ENCODE results near the gene MICOS13. TPM values are rescaled to one million over a fixed set of nuclear protein-coding genes. Genes with fewer than 3 reads are reported as not detected.

The MICOS13 gene
- total RNA-seq, 1 experiment from 2014 or later: 223 TPM

DNA sequence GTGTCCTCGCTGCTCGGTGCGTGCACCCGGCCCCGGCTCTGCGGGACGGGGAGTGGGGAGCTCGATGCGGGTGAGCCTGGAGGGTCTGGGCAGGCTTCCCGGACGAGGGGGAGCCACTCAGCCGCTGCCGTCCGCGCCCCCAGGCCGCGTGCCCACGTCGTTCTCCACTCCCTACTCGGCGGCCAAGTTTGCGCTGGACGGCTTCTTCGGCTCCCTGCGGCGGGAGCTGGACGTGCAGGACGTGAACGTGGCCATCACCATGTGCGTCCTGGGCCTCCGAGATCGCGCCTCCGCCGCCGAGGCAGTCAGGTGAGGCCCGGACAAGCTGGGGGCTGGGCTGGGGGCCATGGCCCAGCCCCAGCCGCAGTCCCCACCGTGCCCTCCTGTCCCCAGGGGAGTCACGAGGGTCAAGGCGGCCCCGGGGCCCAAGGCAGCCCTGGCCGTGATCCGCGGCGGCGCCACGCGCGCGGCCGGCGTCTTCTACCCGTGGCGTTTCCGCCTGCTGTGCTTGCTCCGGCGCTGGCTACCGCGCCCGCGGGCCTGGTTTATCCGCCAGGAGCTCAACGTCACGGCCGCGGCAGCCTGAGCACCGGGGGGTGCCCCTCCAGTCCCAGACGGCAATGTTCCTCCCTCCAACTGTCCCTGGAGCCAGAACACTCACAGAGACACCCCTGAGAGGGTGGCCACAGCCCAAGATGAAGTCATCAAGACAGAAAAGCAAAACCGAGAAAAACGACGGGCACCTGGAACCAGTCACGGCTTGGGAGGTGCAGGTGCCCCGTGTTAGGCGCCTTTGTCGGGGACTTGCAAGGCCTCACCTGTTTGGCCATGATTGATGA is 7.3 kb upstream of the MICOS13 start:
- no peak for DNase-seq (ENCODE audit: low spot score)

DNA sequence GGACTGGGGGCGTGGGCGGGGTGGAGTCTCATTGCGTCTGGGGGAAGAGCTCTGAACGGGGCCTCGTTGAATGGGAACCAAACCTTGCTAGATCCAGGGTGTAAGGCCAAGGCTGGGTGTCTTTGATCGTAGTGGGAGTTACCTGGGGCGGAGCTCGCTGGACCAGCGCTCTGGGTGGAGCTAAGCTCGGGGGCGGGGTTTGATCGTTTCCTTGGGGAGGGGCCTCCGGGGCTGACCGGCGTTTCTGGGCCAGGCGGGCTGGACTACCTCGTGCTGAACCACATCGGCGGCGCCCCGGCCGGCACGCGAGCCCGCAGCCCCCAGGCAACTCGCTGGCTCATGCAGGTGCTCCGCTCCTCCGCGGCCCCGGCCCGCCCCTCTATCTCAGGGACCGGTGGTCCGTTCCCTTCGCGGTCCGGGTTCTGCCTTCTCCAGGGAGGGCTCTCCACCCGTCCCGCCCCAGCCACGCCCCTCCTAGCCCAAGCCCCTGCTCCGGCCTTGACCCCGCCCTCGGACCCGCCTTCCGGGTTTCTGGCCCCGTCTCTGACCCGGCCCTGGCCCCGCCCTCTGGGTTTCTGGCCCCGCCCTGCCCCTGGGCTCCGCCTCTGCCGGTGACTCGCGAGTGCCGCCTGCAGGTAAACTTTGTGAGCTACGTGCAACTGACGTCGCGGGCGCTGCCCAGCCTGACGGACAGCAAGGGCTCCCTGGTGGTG is 6.5 kb upstream of the MICOS13 start:
- DNase-seq (ENCODE audit: low spot score): peak; percentile 92

GRCh38 chr19:5686326-5686646 is 6.0 kb upstream of the MICOS13 start:
- no peak for DNase-seq (ENCODE audit: low spot score)

DNA sequence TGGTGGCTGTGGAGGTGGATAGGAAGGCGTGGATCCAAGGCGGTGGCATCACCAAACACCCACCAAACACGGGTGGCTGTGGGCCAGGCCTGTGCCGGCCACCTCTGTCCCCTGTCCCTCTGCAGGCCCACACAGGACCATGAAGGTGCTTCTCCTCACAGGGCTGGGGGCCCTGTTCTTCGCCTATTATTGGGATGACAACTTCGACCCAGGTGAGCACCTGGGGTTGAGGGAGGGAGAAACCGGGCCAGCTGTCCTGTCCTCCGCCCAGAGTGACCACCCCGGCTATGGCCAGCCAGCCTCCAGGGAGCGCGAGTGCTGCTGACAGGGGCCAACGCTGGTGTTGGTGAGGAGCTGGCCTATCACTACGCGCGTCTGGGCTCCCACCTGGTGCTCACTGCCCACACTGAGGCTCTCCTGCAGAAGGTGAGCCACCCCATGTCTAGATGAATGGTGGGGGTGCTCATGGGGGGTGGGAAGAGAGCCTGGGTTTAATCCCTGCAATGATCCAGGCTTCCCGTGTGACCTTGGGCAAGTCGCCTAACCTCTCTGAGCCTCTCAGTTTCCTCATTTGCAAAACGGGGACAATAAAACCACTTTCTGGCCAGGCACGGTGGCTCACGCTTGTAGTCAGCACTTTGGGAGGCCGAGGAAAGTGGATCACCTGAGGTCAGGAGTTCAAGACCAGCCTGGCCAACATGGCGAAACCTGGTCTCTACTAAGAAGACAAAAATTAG is 4.5 kb upstream of the MICOS13 start:
- DNase-seq (ENCODE audit: low spot score): no peak

- no peak for DNase-seq (ENCODE audit: low spot score)
Measured at GRCh38 chr19:5683177-5683886, 3.0 kb upstream of the MICOS13 start.

GRCh38 chr19:5682107-5682482 is 1.8 kb upstream of the MICOS13 start:
- no peak for DNase-seq (ENCODE audit: low spot score)

GRCh38 chr19:5681391-5682106 is 1.2 kb upstream of the MICOS13 start:
- DNase-seq (ENCODE audit: low spot score): no peak

DNA sequence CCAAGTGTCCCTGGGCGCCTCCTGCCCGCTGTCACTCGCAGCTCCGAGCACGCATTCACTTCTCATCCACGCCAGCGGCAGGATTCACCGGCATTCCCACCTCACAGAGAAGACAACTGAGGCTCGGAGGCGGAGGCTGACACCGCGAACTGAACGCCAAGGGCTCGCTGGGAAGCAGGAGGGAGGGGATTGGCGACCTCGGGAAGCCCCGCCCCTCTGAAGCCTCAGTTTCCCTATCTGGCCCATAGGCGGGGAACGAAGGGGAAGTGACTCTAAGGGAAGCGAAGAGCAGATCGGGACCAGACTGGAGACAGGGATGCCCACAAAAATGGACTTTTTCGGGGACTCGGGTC is 256 bp downstream of the MICOS13 start:
- DNase-seq (ENCODE audit: low spot score): no peak

DNA sequence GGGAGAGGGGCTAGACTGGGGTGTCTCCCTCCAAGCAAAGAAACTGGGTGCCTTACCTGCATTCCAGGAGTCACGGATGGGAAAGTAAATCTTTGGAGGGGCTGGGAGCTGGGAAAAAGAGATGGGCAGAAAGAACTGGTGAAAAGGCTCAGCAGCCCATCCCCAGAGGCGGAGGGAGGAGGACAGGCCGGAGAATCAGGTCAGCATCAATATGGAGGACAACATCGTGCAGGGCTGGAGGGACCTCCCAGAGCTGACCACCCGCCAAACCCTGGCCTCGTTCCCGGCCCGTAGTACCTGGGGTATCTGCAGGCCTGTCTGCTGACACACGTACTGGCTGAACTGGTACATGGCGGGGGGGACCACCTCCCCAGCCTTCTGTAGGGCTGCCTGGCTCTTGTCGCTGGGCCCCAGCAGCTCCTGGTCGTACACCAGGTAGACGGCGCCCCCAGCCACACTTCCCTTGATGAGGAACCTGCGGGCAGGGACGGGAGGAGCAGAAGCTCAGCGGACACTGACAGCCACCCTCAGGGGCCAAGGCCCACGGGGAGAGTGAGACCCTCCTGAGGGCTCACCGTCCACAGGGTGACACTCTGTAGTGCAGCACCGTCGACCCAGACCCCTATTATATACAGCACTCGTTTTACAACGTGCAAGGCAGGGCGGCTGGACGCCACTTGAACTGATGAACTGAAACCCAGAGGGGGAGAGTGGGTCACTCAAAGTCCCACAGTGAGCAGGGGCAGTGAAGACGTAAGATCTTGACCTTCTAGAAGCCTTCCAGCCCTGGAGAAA is 830 bp downstream of the MICOS13 start:
- no peak for DNase-seq (ENCODE audit: low spot score)

DNA sequence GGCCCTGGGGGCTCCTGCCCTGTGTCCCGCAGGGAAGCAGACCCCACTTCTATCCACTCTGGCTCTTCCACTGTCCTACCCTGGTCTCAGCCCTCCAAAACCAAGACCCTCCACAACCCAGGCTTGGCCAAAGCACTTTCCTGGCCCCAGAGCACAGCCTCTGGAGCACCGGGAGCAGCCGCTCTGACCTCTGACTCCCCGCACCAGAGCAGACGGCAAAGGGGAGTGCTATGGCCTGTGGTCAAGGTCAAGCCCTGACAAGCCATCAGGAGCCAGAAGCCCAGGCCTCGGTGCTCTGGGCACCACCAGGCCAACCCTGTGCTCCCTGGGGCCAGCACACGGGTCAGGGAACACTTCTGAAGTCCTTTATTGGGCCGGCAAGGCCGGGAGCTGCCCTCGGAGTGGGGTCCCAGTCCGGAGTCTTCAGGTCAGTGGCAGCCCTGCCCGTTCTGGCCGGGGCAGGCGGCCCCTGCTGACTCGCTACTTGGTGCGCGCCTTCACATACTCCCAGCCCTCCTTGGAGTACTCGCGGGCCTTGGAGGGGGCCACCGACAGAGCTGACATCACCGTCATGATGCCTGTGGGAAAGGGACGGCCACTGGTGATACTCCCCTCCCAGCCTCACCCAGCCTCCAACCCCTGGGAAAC is 2.1 kb downstream of the MICOS13 start:
- no peak for DNase-seq (ENCODE audit: low spot score)

DNA sequence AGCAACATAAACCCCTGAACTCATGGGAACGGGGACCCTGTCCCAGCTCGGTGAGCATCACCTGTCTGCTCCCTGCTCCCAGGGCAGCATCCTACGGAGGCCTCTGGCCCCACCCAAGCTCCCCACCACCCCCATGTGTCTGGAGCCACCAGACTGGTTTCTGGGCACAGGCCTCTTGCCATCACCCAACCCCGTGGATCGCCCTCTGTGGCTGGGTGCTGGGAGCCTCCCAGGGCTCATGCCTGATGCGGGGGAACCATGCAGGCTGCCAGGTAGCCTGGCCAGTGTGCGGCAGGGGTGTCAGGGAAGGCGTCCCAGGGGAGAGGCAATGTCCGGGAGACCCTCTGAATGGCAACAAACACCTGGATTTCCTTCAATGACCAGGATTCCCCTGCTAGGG is 2.7 kb downstream of the MICOS13 start:
- DNase-seq (ENCODE audit: low spot score): no peak

DNA sequence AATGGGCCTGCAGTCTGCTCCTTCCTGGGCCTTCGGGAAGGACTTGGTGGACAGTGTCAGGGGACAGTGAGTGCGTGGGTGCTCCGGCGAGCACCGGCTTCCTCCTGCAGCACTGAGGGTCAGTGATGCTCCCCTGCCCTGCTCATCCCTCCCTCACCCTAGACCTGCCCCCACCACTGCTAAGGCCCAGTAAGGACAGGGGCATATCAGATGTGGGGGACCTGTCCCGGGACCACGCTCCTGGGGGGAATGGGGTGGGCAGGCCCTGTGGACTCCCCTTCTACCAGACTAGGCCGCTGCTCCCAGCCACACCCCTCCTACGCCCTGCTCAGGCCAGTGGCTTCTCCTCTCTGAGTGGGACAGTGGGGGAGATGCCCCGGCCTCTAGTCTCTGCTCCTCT is 3.2 kb downstream of the MICOS13 start:
- DNase-seq (ENCODE audit: low spot score): no peak

DNA sequence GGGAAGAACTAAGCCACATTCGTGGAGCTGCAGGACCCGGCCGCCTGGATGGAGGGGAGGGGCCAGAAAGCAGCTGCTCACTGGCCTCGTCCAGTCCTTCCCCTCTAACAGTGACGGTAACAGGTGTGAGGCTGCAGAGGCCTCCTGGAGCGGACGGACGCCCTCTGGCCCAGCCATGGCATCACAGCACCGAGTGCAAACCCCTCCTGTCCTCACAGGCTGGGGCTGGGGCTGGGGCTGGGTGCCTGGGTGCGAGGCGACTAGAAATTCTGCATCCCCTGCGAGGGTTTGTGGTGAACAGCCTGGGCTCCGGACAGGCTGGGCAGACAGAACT is 3.6 kb downstream of the MICOS13 start:
- no peak for DNase-seq (ENCODE audit: low spot score)

DNA sequence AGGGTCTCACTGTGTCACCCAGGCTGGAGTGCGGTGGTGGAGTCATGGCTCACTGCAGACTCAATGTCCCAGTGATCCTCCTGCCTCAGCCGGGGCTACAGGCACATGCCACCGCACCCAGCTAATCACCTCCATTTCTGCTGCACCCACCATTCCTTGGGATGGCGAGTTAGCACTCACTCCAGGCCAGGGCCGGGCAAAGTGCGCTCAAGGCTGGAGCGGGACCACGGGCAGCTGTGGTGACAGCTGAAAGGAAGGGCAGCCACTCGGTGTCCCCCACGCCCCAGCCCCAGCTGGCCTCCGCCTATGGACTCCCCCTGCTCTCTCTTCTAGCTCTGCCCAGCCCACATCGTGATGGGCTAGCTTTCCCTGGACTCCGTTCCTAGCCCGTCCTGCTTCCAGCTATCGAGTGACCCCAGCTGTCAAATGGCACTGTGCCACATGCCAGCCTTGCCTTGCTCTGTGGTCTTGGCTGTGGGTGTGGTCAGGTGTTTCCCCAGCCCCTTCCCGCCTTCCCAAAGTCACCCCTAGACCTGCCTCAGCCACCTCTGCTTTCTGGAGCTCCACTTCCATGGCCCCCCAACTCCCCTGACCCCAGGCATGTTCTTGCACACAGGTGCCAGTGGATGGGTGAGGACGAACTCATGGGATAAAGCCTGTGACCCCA is 4.1 kb downstream of the MICOS13 start:
- DNase-seq (ENCODE audit: low spot score): no peak

GRCh38 chr19:5674714-5675113 is 5.6 kb downstream of the MICOS13 start:
- DNase-seq (ENCODE audit: low spot score): no peak

GRCh38 chr19:5673752-5674151 is 6.6 kb downstream of the MICOS13 start:
- DNase-seq (ENCODE audit: low spot score): no peak

- DNase-seq (ENCODE audit: low spot score): no peak
Measured at GRCh38 chr19:5672708-5673459, 7.4 kb downstream of the MICOS13 start.

DNA sequence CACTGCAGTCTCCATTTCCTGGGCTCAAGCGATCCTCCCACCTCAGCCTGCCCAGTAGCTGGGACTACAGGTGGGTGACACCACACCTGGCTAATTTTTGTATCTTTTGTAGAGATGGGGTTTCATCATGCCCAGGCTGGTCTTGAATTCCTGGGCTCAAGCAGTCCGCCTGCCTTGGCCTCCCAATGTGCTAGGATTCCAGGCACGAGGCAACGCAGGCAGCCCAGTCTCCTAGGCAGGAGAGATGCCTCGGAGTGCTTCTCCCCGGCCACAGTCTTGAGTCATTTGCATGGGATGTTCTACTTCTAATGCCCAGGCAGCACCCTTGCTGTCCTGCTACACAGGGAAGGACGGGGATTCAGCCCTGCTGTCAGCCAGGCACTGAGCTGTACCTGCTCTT is 8.7 kb downstream of the MICOS13 start:
- no peak for DNase-seq (ENCODE audit: low spot score)

DNA sequence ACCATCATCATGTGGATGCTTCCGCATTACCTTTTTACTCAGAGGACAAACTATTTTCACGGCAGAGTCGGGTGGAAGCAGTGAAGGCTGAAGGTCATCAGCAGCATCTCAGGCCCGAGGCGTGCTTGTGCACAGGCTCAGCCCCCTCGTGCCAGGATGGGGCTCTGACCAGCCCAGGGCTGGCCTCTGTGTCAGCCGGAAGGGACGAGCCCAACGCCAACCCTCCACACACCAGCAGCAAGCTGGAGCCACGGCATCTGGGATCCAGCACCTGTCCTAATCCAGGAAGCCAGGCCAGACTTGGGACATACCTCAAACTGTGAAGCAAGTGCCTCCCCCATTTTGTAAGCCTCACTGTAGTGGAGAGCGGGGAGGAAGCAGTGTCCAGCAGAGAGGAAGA is 11.1 kb downstream of the MICOS13 start:
- DNase-seq (ENCODE audit: low spot score): no peak
